Breast epithelium (tissue), 3 donors: ENCODE results near the gene BMP10.

ENCODE experiments used
- POLR2A ChIP-seq: fragments of 450-650 bp; IDR thresholded peaks from one replicate; pipeline ENCODE4 v1.6.1; 2016; ENCODE audit warnings: antibody characterized with exemption, mild to moderate bottlenecking, moderate library complexity
- POLR2AphosphoS5 ChIP-seq, 3 donors: sonication (generic); formaldehyde crosslinking; IDR thresholded peaks; one replicate each; pipeline ENCODE4 v1.6.1; 2017; ENCODE audit warnings: antibody characterized with exemption in 3 of 3
- TF ChIP-seq, protein P1 (sequence below), 3 donors: fragments of 450-650 bp; IDR thresholded peaks; one replicate each; pipeline ENCODE4 v1.5.1; 2016 to 2017; ENCODE audit warnings: antibody characterized with exemption in 3 of 3, mild to moderate bottlenecking in 3 of 3, moderate library complexity in 3 of 3

DNA sequence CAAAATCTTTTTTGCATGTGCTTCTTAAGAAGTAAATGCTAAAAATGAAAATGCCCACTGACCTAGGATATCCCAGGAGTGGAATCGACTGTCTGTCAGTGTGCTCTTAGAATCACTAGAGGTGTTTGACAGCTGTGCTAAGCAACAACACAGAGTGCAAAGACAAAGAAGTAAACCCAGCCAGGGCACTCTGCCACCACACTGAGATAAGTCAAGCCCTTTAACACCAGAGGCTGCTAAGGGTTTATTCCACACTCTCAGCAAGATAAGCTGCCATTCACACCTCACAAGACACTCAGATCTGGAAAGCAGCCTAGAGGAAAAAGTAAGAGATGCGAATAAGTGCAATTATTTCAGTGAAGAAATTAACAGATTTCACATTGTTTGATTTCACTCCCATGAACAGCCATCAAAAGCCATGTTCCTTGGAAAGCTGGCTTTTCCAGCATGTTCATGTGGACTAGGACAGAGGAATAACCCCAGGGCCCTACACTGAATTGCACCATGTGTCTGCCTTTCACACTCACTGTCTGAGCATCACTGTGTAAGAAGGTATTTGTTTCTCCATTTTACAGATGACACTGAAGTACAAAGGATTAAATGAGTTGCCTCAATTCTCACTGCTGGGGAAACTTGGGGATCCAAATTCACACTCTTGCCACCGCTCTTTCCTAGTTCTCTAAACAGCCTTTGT lies 6.0 kb upstream of the BMP10 start:
- no peak for TF ChIP-seq POLR2AphosphoS5 (IDR thresholded peaks at IDR 0.05)
- TF ChIP-seq, protein P1, sequence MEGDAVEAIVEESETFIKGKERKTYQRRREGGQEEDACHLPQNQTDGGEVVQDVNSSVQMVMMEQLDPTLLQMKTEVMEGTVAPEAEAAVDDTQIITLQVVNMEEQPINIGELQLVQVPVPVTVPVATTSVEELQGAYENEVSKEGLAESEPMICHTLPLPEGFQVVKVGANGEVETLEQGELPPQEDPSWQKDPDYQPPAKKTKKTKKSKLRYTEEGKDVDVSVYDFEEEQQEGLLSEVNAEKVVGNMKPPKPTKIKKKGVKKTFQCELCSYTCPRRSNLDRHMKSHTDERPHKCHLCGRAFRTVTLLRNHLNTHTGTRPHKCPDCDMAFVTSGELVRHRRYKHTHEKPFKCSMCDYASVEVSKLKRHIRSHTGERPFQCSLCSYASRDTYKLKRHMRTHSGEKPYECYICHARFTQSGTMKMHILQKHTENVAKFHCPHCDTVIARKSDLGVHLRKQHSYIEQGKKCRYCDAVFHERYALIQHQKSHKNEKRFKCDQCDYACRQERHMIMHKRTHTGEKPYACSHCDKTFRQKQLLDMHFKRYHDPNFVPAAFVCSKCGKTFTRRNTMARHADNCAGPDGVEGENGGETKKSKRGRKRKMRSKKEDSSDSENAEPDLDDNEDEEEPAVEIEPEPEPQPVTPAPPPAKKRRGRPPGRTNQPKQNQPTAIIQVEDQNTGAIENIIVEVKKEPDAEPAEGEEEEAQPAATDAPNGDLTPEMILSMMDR (IDR thresholded peaks at IDR 0.05) = no peak
- no peak for TF ChIP-seq POLR2A
